Stimulated activated CD4-positive, alpha-beta T cell treated with anti-CD3 and anti-CD28 coated beads, TNF-alpha, amount 100 ng/mL, for 1 hour (primary cell): ENCODE data around the gene RHBDD3.
A peak's percentile ranks its signal among the peaks of the same experiment; 100 is the strongest.

ENCODE experiments used
- DNase-seq, 3 donors: peaks; one replicate each; pipeline ENCODE4 v3.0.0-alpha.2; 2020; ENCODE audit warnings: low read depth in 3 of 3, low spot score in 1 of 3

The RHBDD3 gene

GRCh38 chr22:29269731-29270474, 2.1 kb upstream of the RHBDD3 start:
- DNase-seq: no peak

GRCh38 chr22:29269230-29269604, 1.4 kb upstream of the RHBDD3 start:
- no peak for DNase-seq

GRCh38 chr22:29268511-29269229, 889 bp upstream of the RHBDD3 start:
- peak in 1 of 3 donors; percentile 30 for DNase-seq

- DNase-seq: no peak
Measured at GRCh38 chr22:29267462-29267857, 321 bp downstream of the RHBDD3 start.

- no peak for DNase-seq
Measured at GRCh38 chr22:29266564-29267461, 968 bp downstream of the RHBDD3 start.

- no peak for DNase-seq
Measured at GRCh38 chr22:29265929-29266328, 1.9 kb downstream of the RHBDD3 start.

GRCh38 chr22:29265305-29265704, 2.5 kb downstream of the RHBDD3 start:
- no peak for DNase-seq

- DNase-seq: no peak
Measured at GRCh38 chr22:29263791-29264276, 3.9 kb downstream of the RHBDD3 start.

- no peak for DNase-seq
Measured at GRCh38 chr22:29260601-29261315, 7.0 kb downstream of the RHBDD3 start.

- no peak for DNase-seq
Measured at GRCh38 chr22:29260031-29260560, 7.7 kb downstream of the RHBDD3 start.

GRCh38 chr22:29259253-29259899, 8.4 kb downstream of the RHBDD3 start:
- DNase-seq: no peak

GRCh38 chr22:29258407-29259252, 9.2 kb downstream of the RHBDD3 start:
- DNase-seq: no peak

- no peak for DNase-seq
Measured at GRCh38 chr22:29257751-29258181, 10.0 kb downstream of the RHBDD3 start.

GRCh38 chr22:29256606-29257325, 11.0 kb downstream of the RHBDD3 start:
- no peak for DNase-seq

- DNase-seq: no peak
Measured at GRCh38 chr22:29255064-29255621, 12.6 kb downstream of the RHBDD3 start.

- DNase-seq: no peak
Measured at GRCh38 chr22:29254286-29254660, 13.5 kb downstream of the RHBDD3 start.

- no peak for DNase-seq
Measured at GRCh38 chr22:29253561-29254285, 14.1 kb downstream of the RHBDD3 start.
